Fibroblast of lung (primary cell): Measurements from ENCODE around the gene RPL18A. TPM values are rescaled to one million over a fixed set of nuclear protein-coding genes. Genes with fewer than 3 reads are reported as not detected.
"Not testable (repeated sequence)": the region's sequence is repeated elsewhere in the genome, so short reads cannot be mapped to it uniquely, and the experiment has no call there.

Experiments used
- DNase-seq, 2 donors: peaks; one replicate each; pipeline versions ENCODE4 v3.0.0 to v3.0.0-alpha.2; 2010; ENCODE audit warnings: low read depth in 2 of 2
- H2AFZ ChIP-seq: 2 replicates; pipeline ENCODE4 v1.5.1; 2012; ENCODE audit warnings: low read length, control low read depth, inconsistent platforms
- H3K27ac ChIP-seq: 2 replicates; pipeline ENCODE4 v1.5.1; 2011; ENCODE audit warnings: low read length, control low read depth; ENCODE audit not compliant: insufficient read depth
- H3K27me3 ChIP-seq: 2 replicates; pipeline ENCODE4 v1.5.1; 2011; ENCODE audit warnings: mild to moderate bottlenecking, low read length; ENCODE audit not compliant: control insufficient read depth, insufficient read depth
- H3K36me3 ChIP-seq: 2 replicates; pipeline ENCODE4 v1.5.1; 2011; ENCODE audit warnings: low read length; ENCODE audit not compliant: control insufficient read depth, insufficient read depth
- H3K4me1 ChIP-seq: 2 replicates; pipeline ENCODE4 v1.5.1; 2011; ENCODE audit warnings: low read length; ENCODE audit not compliant: control insufficient read depth, insufficient read depth; ENCODE audit errors: extremely low read depth
- H3K4me2 ChIP-seq: 2 replicates; pipeline ENCODE4 v1.5.1; 2011; ENCODE audit warnings: low read length, control low read depth; ENCODE audit not compliant: insufficient read depth; ENCODE audit errors: extremely low read depth
- H3K4me3 ChIP-seq, 4 experiments: fragments of 200-600 bp in 1 of 4; sonication (generic) in 1 of 4; replicated peaks in 1 of 4; 2 replicates each; pipeline ENCODE4 v1.5.1; 2011 to 2016; ENCODE audit warnings: low read length in 4 of 4, low read depth in 3 of 4, mild to moderate bottlenecking in 3 of 4, control low read depth in 2 of 4, inconsistent platforms in 1 of 4, mixed read lengths in 1 of 4; ENCODE audit not compliant: insufficient read depth in 1 of 4; ENCODE audit errors: control extremely low read depth in 1 of 4
- H3K79me2 ChIP-seq: 2 replicates; pipeline ENCODE4 v1.5.1; 2012; ENCODE audit warnings: mild to moderate bottlenecking, low read length, inconsistent platforms; ENCODE audit not compliant: control insufficient read depth, insufficient read depth
- H3K9ac ChIP-seq: 2 replicates; pipeline ENCODE4 v1.5.1; 2011; ENCODE audit warnings: mild to moderate bottlenecking, low read length, control low read depth; ENCODE audit not compliant: insufficient read depth
- H3K9me3 ChIP-seq: 2 replicates; pipeline ENCODE4 v1.5.1; 2012; ENCODE audit warnings: low read depth, low read length; ENCODE audit not compliant: control insufficient read depth, insufficient read depth
- H4K20me1 ChIP-seq: 2 replicates; pipeline ENCODE4 v1.5.1; 2011; ENCODE audit warnings: low read length; ENCODE audit not compliant: control insufficient read depth, insufficient read depth; ENCODE audit errors: extremely low read depth
- CTCF ChIP-seq, 2 donors: IDR thresholded peaks in 1 of 2; conservative IDR thresholded peaks in 1 of 2; 1 replicate in 1 of 2; 2 replicates in 1 of 2; pipeline ENCODE4 v1.5.1; 2011 to 2012; ENCODE audit warnings: low read length in 2 of 2, control low read depth in 1 of 2, inconsistent platforms in 1 of 2, low read depth in 1 of 2, mild to moderate bottlenecking in 1 of 2
- EZH2 ChIP-seq: IDR thresholded peaks from 2 replicates; pipeline ENCODE4 v1.5.1; 2012; ENCODE audit warnings: low read length, control low read depth, mild to moderate bottlenecking; ENCODE audit errors: missing control alignments
- polyA plus RNA-seq, 2 donors: library from polyadenylated mRNA; depleted of rRNA in 1 of 2; stranded (reverse) in 1 of 2; unstranded in 1 of 2; fragments of >200 nt; gene quantifications; 2 replicates each; pipeline ENCODE4 v1.2.1, GENCODE V29; 2011 to 2012; ENCODE audit warnings: missing spikeins in 1 of 2
- total RNA-seq: library from RNA; depleted of rRNA; stranded (reverse); fragments of >200 nt; gene quantifications from 2 replicates; pipeline ENCODE4 v1.2.1, GENCODE V29; 2014

Gene RPL18A
- total and polyA plus RNA-seq, 2 donors (not counting 1 experiment from before 2014, with no cell fraction given), result 891 to 1,148 TPM

GRCh38 chr19:17881701-17882100, 22.0 kb downstream of the RPL18A start:
- Histone ChIP-seq H3K4me3 (no peak overlapping the region), H3K4me1 (no peaks in the 10 kb centered on the region), H3K4me2 (no peak overlapping the region), H3K36me3 (no peaks in the 10 kb centered on the region), H3K9me3 (no peaks in the 10 kb centered on the region), H4K20me1 (no peaks in the 10 kb centered on the region), H3K27ac (no peak overlapping the region), H3K9ac (no peak overlapping the region), H3K27me3 (no peaks in the 10 kb centered on the region), H2AFZ (no peak overlapping the region), H3K79me2 (no peaks in the 10 kb centered on the region)
- TF ChIP-seq EZH2 (no peak), CTCF (conservative IDR thresholded peaks at IDR 0.05 in 1 of 2, IDR thresholded peaks at IDR 0.05 in 1 of 2; ENCODE audit: low read depth in 1 of 2, low read length in 2 of 2) (no peak)
- DNase-seq, result no peak

- no peaks in the 10 kb centered on the region for H3K9me3 ChIP-seq
- H2AFZ ChIP-seq, result no peak overlapping the region
- H3K4me3 ChIP-seq, result no peak overlapping the region
- TF ChIP-seq EZH2 (no peak), CTCF (conservative IDR thresholded peaks at IDR 0.05 in 1 of 2, IDR thresholded peaks at IDR 0.05 in 1 of 2; ENCODE audit: low read depth in 1 of 2, low read length in 2 of 2) (no peak)
- no peak for DNase-seq
- no peaks in the 10 kb centered on the region for H4K20me1 ChIP-seq
- H3K9ac ChIP-seq, result no peak overlapping the region
- H3K4me1 ChIP-seq, result no peaks in the 10 kb centered on the region
- no peak overlapping the region for H3K27ac ChIP-seq
- no peaks in the 10 kb centered on the region for H3K79me2 ChIP-seq
- H3K27me3 ChIP-seq, result no peaks in the 10 kb centered on the region
- H3K4me2 ChIP-seq, result no peak overlapping the region
- H3K36me3 ChIP-seq, result no peaks in the 10 kb centered on the region
Measured at GRCh38 chr19:17883627-17884410, 24.1 kb downstream of the RPL18A start.

GRCh38 chr19:17886515-17886914, 26.8 kb downstream of the RPL18A start:
- no peak overlapping the region for H3K27ac ChIP-seq

GRCh38 chr19:17887221-17887620, 27.5 kb downstream of the RPL18A start:
- H3K36me3 ChIP-seq, DNase-seq, H3K9me3 ChIP-seq, H3K27ac ChIP-seq, H3K9ac ChIP-seq, H2AFZ ChIP-seq, H3K4me3 ChIP-seq, H3K79me2 ChIP-seq, H4K20me1 ChIP-seq, H3K27me3 ChIP-seq, H3K4me1 ChIP-seq, H3K4me2 ChIP-seq: not testable (repeated sequence)

More at GRCh38 chr19:17886515-17886914, 26.8 kb downstream of the RPL18A start:
- H3K9me3 ChIP-seq, result no peaks in the 10 kb centered on the region
- no peak overlapping the region for H3K9ac ChIP-seq
- H3K27me3 ChIP-seq, result no peaks in the 10 kb centered on the region
- no peaks in the 10 kb centered on the region for H3K36me3 ChIP-seq
- H3K79me2 ChIP-seq, result no peaks in the 10 kb centered on the region
- H3K4me2 ChIP-seq, result no peak overlapping the region
- no peaks in the 10 kb centered on the region for H3K4me1 ChIP-seq
- H2AFZ ChIP-seq, result no peak overlapping the region
- H4K20me1 ChIP-seq, result no peaks in the 10 kb centered on the region
- DNase-seq, result no peak
- TF ChIP-seq CTCF (conservative IDR thresholded peaks at IDR 0.05 in 1 of 2, IDR thresholded peaks at IDR 0.05 in 1 of 2; ENCODE audit: low read depth in 1 of 2, low read length in 2 of 2) (no peak), EZH2 (no peak)
- no peak overlapping the region for H3K4me3 ChIP-seq
